Progenitor cell of endocrine pancreas (in vitro differentiated cells): ENCODE results near the gene JPH3. TPM values are rescaled to one million over a fixed set of nuclear protein-coding genes. Genes with fewer than 3 reads are reported as not detected.
"Not testable (repeated sequence)": the region's sequence is repeated elsewhere in the genome, so short reads cannot be mapped to it uniquely, and the experiment has no call there.

Experiments
- DNase-seq: peaks from one replicate; pipeline ENCODE4 v3.0.0; 2021; ENCODE audit warnings: low spot score; ENCODE audit not compliant: unreplicated experiment
- H3K27ac Mint-ChIP-seq: 2 replicates; pipeline ENCODE4 v1.8.0; 2021; ENCODE audit warnings: mild to moderate bottlenecking, moderate library complexity, mixed read lengths
- H3K27me3 Mint-ChIP-seq: 2 replicates; pipeline ENCODE4 v1.8.0; 2021; ENCODE audit warnings: mixed read lengths
- H3K36me3 Mint-ChIP-seq: 2 replicates; pipeline ENCODE4 v1.8.0; 2022; ENCODE audit warnings: mixed read lengths; ENCODE audit not compliant: insufficient read depth
- H3K4me1 Mint-ChIP-seq: 2 replicates; pipeline ENCODE4 v1.8.0; 2021; ENCODE audit warnings: low read depth, mixed read lengths
- H3K4me3 Mint-ChIP-seq: 2 replicates; pipeline ENCODE4 v1.8.0; 2021; ENCODE audit warnings: low read depth, mild to moderate bottlenecking, moderate library complexity, mixed read lengths
- H3K9me3 Mint-ChIP-seq: 2 replicates; pipeline ENCODE4 v1.8.0; 2021; ENCODE audit warnings: low read depth, mixed read lengths
- CTCF ChIP-seq: fragments of 200-600 bp; sonication (generic); IDR thresholded peaks from one replicate; pipeline ENCODE4 v1.5.0; 2021; ENCODE audit warnings: antibody characterized with exemption, mild to moderate bottlenecking; ENCODE audit not compliant: unreplicated experiment
- total RNA-seq: library from RNA; stranded (reverse); gene quantifications from 2 replicates; pipeline ENCODE4 v1.2.1, GENCODE V29; 2021

JPH3 gene
- total RNA-seq, 1 donor from 2014 or later, result 26.4 TPM

- H3K27ac Mint-ChIP-seq, result peak overlapping the region; percentile 73
- H3K4me3 Mint-ChIP-seq, result no peak overlapping the region
These were observed 31.1 kb upstream of the JPH3 start for GRCh38 chr16:87570938-87571867.

DNA sequence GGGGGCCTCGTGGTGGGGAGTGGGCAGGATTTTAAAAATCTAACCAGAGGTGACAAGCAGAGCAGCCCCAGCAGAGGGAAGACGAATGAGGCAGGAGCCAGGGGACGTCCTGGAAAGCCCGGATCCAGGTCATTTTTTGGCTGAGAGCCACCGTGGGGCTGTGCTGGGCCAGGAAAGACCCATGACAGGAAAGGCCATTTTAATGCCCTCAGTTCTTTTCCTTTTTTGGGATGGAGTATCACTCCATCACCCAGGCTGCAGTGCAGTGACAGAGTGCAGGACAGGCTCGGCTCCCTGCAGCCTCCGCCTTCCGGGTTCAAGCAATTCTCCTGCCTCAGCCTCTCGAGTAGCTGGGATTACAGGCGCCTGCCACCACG, 30.5 kb upstream of the JPH3 start:
- Mint-ChIP-seq H3K4me1 (peaks cover 8% of the 10 kb centered on the region), H3K4me3 (no peak overlapping the region), H3K36me3 (no peaks in the 10 kb centered on the region), H3K27ac (peak overlapping the region; percentile 40), H3K9me3 (no peaks in the 10 kb centered on the region), H3K27me3 (peaks cover 19% of the 10 kb centered on the region)
- TF ChIP-seq CTCF, result no peak
- DNase-seq, result no peak

More at GRCh38 chr16:87570938-87571867, 31.1 kb upstream of the JPH3 start:
- peak; percentile 38 for DNase-seq
- H3K36me3 Mint-ChIP-seq, result no peaks in the 10 kb centered on the region
- peaks cover 8% of the 10 kb centered on the region for H3K4me1 Mint-ChIP-seq
- TF ChIP-seq CTCF, result peak; percentile 51
- no peaks in the 10 kb centered on the region for H3K9me3 Mint-ChIP-seq
- peaks cover 16% of the 10 kb centered on the region for H3K27me3 Mint-ChIP-seq

DNA sequence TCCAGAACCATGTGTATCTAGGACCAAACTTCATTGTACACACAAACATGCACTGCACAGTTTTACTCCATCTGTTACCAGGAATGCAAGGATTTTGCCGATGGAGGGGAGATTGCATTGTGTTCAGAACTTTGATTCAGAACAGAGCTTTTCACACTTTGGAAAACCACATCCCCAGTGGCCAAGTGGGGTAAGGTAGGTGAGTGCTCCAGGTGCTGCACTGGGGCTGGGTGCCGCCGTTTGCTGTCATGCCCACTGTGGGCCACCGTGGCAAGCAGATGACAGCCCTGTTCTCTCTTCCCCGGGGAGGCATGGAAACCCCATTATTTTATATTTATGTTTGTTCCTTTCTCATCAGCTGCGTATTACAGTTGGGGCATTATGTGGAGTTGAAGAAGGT, 29.3 kb upstream of the JPH3 start:
- H3K4me3 Mint-ChIP-seq, result no peak overlapping the region
- no peaks in the 10 kb centered on the region for H3K9me3 Mint-ChIP-seq
- DNase-seq, result no peak
- peaks cover 8% of the 10 kb centered on the region for H3K4me1 Mint-ChIP-seq
- TF ChIP-seq CTCF, result peak; percentile 11
- H3K27me3 Mint-ChIP-seq, result peaks cover 19% of the 10 kb centered on the region
- H3K36me3 Mint-ChIP-seq, result no peaks in the 10 kb centered on the region
- no peak overlapping the region for H3K27ac Mint-ChIP-seq

DNA sequence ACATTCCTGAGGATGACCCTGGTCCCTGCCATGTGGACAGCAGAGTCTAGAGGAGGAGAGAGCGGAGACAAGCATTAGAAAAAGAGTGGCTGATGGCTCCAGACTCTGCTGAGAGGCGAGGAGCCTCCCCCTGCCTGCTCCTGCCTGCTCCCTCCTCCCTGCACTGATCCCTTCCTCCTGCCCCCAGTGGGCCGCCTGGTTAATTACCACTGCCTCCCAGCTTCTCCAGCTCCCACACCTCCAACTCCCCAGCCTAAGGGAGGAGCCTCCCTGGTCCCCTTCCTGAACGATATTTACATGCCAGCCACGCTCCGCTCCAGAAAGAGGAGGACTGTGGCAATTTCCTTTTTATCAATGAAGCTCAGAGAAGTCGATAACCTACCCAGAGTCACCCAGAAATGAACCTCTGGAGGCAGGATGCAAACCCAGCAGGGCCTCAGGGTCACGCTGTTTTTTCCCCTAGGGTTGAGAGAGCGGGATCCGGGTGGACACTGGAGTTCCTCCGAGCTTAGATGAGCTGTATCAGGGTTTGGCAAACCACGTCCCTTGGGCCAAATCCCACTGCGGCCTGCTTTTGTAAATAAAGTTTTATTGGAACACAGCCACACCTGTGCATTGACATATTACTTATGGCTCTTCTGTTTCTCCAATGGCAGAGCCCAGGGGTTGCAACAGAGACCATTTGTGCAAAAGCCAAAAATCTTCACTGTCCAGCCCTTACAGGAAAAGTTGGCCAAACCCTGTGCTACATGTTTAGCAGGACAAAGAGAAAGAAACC, 27.1 kb upstream of the JPH3 start:
- Mint-ChIP-seq H3K9me3 (no peaks in the 10 kb centered on the region), H3K27ac (no peak overlapping the region), H3K4me3 (no peak overlapping the region), H3K4me1 (peaks cover 8% of the 10 kb centered on the region), H3K27me3 (peaks cover 13% of the 10 kb centered on the region), H3K36me3 (no peaks in the 10 kb centered on the region)
- TF ChIP-seq CTCF, result peak; percentile 14
- DNase-seq, result no peak

DNA sequence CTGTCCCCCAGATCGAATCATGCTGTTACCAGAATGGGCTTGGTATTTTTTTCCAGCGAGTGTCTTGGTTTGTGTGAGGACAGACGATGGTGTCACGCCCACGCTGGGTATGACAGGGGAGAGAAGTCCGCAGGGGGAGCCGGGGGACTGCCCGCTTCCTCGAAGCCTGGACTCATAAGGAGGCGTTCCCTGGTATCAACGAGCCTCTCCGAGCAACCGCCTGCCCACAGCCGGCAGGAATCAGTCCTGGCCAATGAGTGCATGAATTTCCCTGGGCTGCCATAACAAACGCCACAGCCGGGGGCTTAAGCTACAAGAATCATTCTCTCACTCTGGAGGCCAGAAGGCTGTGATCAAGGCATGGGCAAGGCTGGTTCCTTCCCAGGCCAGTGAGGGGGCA, 26.1 kb upstream of the JPH3 start:
- H3K9me3 Mint-ChIP-seq, result no peaks in the 10 kb centered on the region
- no peaks in the 10 kb centered on the region for H3K36me3 Mint-ChIP-seq
- H3K4me3 Mint-ChIP-seq, result no peak overlapping the region
- DNase-seq, result no peak
- no peak for TF ChIP-seq CTCF
- H3K27me3 Mint-ChIP-seq, result peaks cover 13% of the 10 kb centered on the region
- H3K27ac Mint-ChIP-seq, result no peak overlapping the region
- peaks cover 6% of the 10 kb centered on the region for H3K4me1 Mint-ChIP-seq

DNA sequence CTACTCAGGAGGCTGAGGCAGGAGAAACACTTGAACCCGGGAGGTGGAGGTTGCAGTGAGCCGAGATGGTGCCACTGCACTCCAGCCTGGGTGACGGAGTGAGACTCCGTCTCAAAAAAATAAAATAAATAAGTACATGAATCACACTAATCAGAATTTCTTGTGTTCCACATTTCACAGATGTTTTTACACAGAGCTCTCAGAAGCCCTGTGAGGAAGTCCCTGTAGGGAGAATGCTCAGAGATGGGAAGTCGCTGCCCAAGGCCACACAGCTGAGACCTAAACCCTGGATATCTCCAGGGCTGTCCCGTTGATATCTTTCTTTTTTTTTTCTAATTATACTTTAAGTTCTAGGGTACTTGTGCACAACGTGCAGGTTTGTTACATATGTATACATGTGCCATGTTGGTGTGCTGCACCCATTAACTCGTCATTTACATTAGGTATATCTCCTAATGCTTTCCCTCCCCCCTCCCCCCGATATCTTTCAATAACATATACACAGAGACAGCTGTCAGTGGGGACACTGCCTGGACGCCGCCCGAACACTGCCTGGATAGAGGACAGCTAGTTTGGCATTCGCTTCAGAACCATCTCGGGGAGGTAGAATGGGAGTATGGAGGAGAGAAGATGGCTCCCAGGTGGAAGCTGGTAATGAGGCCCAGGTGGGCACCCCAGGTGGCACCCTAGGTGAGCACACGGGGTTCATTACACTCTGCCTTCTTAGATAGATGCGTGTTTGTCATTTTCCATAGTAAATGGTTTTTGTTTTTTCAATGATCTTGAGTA, 24.0 kb upstream of the JPH3 start:
- H3K27me3 Mint-ChIP-seq, result peaks cover 14% of the 10 kb centered on the region
- DNase-seq, H3K4me3 Mint-ChIP-seq, H3K9me3 Mint-ChIP-seq, H3K4me1 Mint-ChIP-seq, H3K36me3 Mint-ChIP-seq, H3K27ac Mint-ChIP-seq: not testable (repeated sequence)
